CD1c-positive myeloid dendritic cell (primary cell): ENCODE results near the gene ANKZF1.
A peak's percentile ranks its signal among the peaks of the same experiment; 100 is the strongest.
"Not testable (repeated sequence)": the region's sequence is repeated elsewhere in the genome, so short reads cannot be mapped to it uniquely, and the experiment has no call there.

Experiments
- DNase-seq: peaks from one replicate; pipeline ENCODE4 v3.0.0-alpha.2; 2016; ENCODE audit errors: extremely low spot score

Gene ANKZF1

GRCh38 chr2:219254590-219255201 is 25.1 kb downstream of the ANKZF1 start:
- peak; percentile 63 for DNase-seq

GRCh38 chr2:219258942-219259341 is 29.3 kb downstream of the ANKZF1 start:
- not testable (repeated sequence) for DNase-seq

- DNase-seq, result no peak
Observed at GRCh38 chr2:219261024-219261855, 31.6 kb downstream of the ANKZF1 start.

GRCh38 chr2:219266232-219266631 is 36.6 kb downstream of the ANKZF1 start:
- no peak for DNase-seq

- DNase-seq, result no peak
Observed at GRCh38 chr2:219266886-219267285, 37.3 kb downstream of the ANKZF1 start.

GRCh38 chr2:219268294-219268693 is 38.7 kb downstream of the ANKZF1 start:
- DNase-seq, result no peak

- no peak for DNase-seq
Observed at GRCh38 chr2:219269362-219270054, 39.9 kb downstream of the ANKZF1 start.

GRCh38 chr2:219270055-219270372 is 40.4 kb downstream of the ANKZF1 start:
- no peak for DNase-seq

GRCh38 chr2:219271021-219271420 is 41.4 kb downstream of the ANKZF1 start:
- DNase-seq, result no peak

GRCh38 chr2:219272356-219272755 is 42.8 kb downstream of the ANKZF1 start:
- DNase-seq, result no peak

- DNase-seq, result no peak
Observed at GRCh38 chr2:219272995-219273394, 43.4 kb downstream of the ANKZF1 start.

GRCh38 chr2:219273937-219274336 is 44.3 kb downstream of the ANKZF1 start:
- DNase-seq, result no peak

GRCh38 chr2:219274361-219274921 is 44.8 kb downstream of the ANKZF1 start:
- DNase-seq, result no peak

- peak; percentile 84 for DNase-seq
Observed at GRCh38 chr2:219277703-219278654, 48.4 kb downstream of the ANKZF1 start.

GRCh38 chr2:219278655-219279150 is 49.1 kb downstream of the ANKZF1 start:
- DNase-seq, result no peak

GRCh38 chr2:219279151-219279915 is 49.7 kb downstream of the ANKZF1 start, which contains the start of gene DNAJB2:
TSS of gene DNAJB2 (plus strand) at chr2:219279366. CDS start at chr2:219279834, 468 bp downstream.
- peak; percentile 99 for DNase-seq

- no peak for DNase-seq
Observed at GRCh38 chr2:219279916-219280516, 50.4 kb downstream of the ANKZF1 start.

- peak; percentile 7 for DNase-seq
Observed at GRCh38 chr2:219280651-219281050, 51.0 kb downstream of the ANKZF1 start.

GRCh38 chr2:219281588-219281987 is 52.0 kb downstream of the ANKZF1 start:
- no peak for DNase-seq

GRCh38 chr2:219282375-219282774 is 52.8 kb downstream of the ANKZF1 start:
- DNase-seq, result no peak
